ENCODE measurements around the gene RAB19. TPM values are rescaled to one million over a fixed set of nuclear protein-coding genes. Genes with fewer than 3 reads are reported as not detected.

The RAB19 gene
- total RNA-seq, 2 experiments from 2014 or later, result 1.6 to 2.8 TPM

- Histone ChIP-seq H3K4me3 (ENCODE audit: low read length) (no peak overlapping the region), H3K36me3 (ENCODE audit: insufficient read depth, low read length) (no peaks in the 10 kb centered on the region), H3K4me1 (ENCODE audit: insufficient read depth, low read length) (no peaks in the 10 kb centered on the region), H3K27ac (ENCODE audit: low read depth in 1 of 2, low read length in 2 of 2) (no peak overlapping the region), H3K27me3 (ENCODE audit: control insufficient read depth in 1 of 2, insufficient read depth in 2 of 2, low read length in 2 of 2) (peaks cover 0 to 7% of the 10 kb centered on the region in 2 experiments), H3K9me3 (ENCODE audit: control insufficient read depth in 1 of 2, insufficient read depth in 1 of 2, low read length in 2 of 2) (no peaks in the 10 kb centered on the region)
- Mint-ChIP-seq H3K9me3 (no peaks in the 10 kb centered on the region), H3K4me3 (no peak overlapping the region), H3K4me1 (ENCODE audit: low read depth) (no peaks in the 10 kb centered on the region), H3K36me3 (ENCODE audit: low read depth) (no peaks in the 10 kb centered on the region), H3K27me3 (no peaks in the 10 kb centered on the region), H3K27ac (no peak overlapping the region)
- no peak for DNase-seq
- intact Hi-C loops (cut with DNase I, micrococcal nuclease), result no loop called here
- POLR2A ChIA-PET, result no interaction called here
- ATAC-seq (ENCODE audit: poor library complexity), result no peak
- no peak for TF ChIP-seq CTCF (IDR thresholded peaks at IDR 0.05)
- CTCF ChIA-PET, result no interaction called here
These were observed 31.5 kb downstream of the RAB19 start for GRCh38 chr7:140435252-140435895.

- Mint-ChIP-seq H3K4me3 (no peak overlapping the region), H3K4me1 (ENCODE audit: low read depth) (no peaks in the 10 kb centered on the region), H3K36me3 (ENCODE audit: low read depth) (no peaks in the 10 kb centered on the region), H3K9me3 (no peaks in the 10 kb centered on the region), H3K27ac (no peak overlapping the region), H3K27me3 (no peaks in the 10 kb centered on the region)
- H3K27ac ChIP-seq (ENCODE audit: low read depth in 1 of 2, low read length in 2 of 2), result no peak overlapping the region
- CTCF ChIA-PET, result no interaction called here
- H3K27me3 ChIP-seq (ENCODE audit: control insufficient read depth in 1 of 2, insufficient read depth in 2 of 2, low read length in 2 of 2), result peaks cover 0 to 7% of the 10 kb centered on the region in 2 experiments
- no peaks in the 10 kb centered on the region for H3K9me3 ChIP-seq (ENCODE audit: control insufficient read depth in 1 of 2, insufficient read depth in 1 of 2, low read length in 2 of 2)
- TF ChIP-seq CTCF (IDR thresholded peaks at IDR 0.05), result no peak
- DNase-seq (no peak), ATAC-seq (ENCODE audit: poor library complexity) (no peak)
- peaks cover 2% of the 10 kb centered on the region for H3K4me1 ChIP-seq (ENCODE audit: insufficient read depth, low read length)
- intact Hi-C loops (cut with DNase I, micrococcal nuclease), result no loop called here
- no peaks in the 10 kb centered on the region for H3K36me3 ChIP-seq (ENCODE audit: insufficient read depth, low read length)
- POLR2A ChIA-PET, result no interaction called here
- H3K4me3 ChIP-seq (ENCODE audit: low read length), result no peak overlapping the region
These were observed 35.5 kb downstream of the RAB19 start for GRCh38 chr7:140439359-140439758.

- no peaks in the 10 kb centered on the region for H3K9me3 ChIP-seq (ENCODE audit: control insufficient read depth in 1 of 2, insufficient read depth in 1 of 2, low read length in 2 of 2)
- DNase-seq, result no peak
- H3K36me3 ChIP-seq (ENCODE audit: insufficient read depth, low read length), result no peaks in the 10 kb centered on the region
- peaks cover 2% of the 10 kb centered on the region for H3K4me1 ChIP-seq (ENCODE audit: insufficient read depth, low read length)
- Mint-ChIP-seq H3K9me3 (no peaks in the 10 kb centered on the region), H3K27me3 (no peaks in the 10 kb centered on the region), H3K4me3 (no peak overlapping the region), H3K36me3 (ENCODE audit: low read depth) (no peaks in the 10 kb centered on the region), H3K27ac (no peak overlapping the region), H3K4me1 (ENCODE audit: low read depth) (no peaks in the 10 kb centered on the region)
- no peak for TF ChIP-seq CTCF (IDR thresholded peaks at IDR 0.05)
- ATAC-seq (ENCODE audit: poor library complexity), result no peak
- no peak overlapping the region for H3K4me3 ChIP-seq (ENCODE audit: low read length)
- H3K27me3 ChIP-seq (ENCODE audit: control insufficient read depth in 1 of 2, insufficient read depth in 2 of 2, low read length in 2 of 2), result peaks cover 0 to 7% of the 10 kb centered on the region in 2 experiments
- ChIA-PET POLR2A (no interaction called here), CTCF (interaction anchor here (0.7 kb wide), 1 partner anchor 1128 kb away, joined by 4 read pairs; no protein-coding TSS in a partner anchor)
- intact Hi-C loops (cut with DNase I, micrococcal nuclease), result no loop called here
- H3K27ac ChIP-seq (ENCODE audit: low read depth in 1 of 2, low read length in 2 of 2), result no peak overlapping the region
These were observed 36.7 kb downstream of the RAB19 start for GRCh38 chr7:140440593-140440992.

All from CD4-positive, alpha-beta T cell (primary cell).